VCaP (cell line): Measurements from ENCODE around the gene CLEC2L.

ENCODE experiments used
- H3K27ac ChIP-seq: fragments of 450-650 bp; 2 replicates; pipeline ENCODE4 v1.5.1; 2017
- TF ChIP-seq, protein P1 (sequence below): fragments of 450-650 bp; conservative IDR thresholded peaks from 2 replicates; pipeline ENCODE4 v1.5.1; 2017; ENCODE audit warnings: mild to moderate bottlenecking, moderate library complexity

Gene CLEC2L

DNA sequence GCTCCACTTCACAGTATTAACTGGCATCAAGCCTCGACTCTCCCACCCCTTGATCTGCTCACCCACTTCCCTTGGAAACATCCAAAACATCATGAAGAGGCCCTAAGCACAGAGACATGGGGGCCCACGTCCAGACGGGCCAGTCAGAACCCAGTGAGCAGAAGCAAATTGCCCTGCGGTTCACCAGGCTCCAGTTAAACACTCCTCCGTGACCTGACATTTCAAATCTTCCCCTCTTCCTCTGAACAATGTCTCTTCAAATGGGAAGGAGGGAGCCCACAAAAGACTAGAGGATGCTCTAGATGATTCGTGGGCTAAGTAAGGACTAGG lies 44.8 kb downstream of the CLEC2L start:
- no peak overlapping the region for H3K27ac ChIP-seq
- TF ChIP-seq, protein P1, sequence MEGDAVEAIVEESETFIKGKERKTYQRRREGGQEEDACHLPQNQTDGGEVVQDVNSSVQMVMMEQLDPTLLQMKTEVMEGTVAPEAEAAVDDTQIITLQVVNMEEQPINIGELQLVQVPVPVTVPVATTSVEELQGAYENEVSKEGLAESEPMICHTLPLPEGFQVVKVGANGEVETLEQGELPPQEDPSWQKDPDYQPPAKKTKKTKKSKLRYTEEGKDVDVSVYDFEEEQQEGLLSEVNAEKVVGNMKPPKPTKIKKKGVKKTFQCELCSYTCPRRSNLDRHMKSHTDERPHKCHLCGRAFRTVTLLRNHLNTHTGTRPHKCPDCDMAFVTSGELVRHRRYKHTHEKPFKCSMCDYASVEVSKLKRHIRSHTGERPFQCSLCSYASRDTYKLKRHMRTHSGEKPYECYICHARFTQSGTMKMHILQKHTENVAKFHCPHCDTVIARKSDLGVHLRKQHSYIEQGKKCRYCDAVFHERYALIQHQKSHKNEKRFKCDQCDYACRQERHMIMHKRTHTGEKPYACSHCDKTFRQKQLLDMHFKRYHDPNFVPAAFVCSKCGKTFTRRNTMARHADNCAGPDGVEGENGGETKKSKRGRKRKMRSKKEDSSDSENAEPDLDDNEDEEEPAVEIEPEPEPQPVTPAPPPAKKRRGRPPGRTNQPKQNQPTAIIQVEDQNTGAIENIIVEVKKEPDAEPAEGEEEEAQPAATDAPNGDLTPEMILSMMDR: no peak

GRCh38 chr7:139568813-139569490 lies 45.5 kb downstream of the CLEC2L start:
- TF ChIP-seq, protein P1: no peak
- no peak overlapping the region for H3K27ac ChIP-seq

DNA sequence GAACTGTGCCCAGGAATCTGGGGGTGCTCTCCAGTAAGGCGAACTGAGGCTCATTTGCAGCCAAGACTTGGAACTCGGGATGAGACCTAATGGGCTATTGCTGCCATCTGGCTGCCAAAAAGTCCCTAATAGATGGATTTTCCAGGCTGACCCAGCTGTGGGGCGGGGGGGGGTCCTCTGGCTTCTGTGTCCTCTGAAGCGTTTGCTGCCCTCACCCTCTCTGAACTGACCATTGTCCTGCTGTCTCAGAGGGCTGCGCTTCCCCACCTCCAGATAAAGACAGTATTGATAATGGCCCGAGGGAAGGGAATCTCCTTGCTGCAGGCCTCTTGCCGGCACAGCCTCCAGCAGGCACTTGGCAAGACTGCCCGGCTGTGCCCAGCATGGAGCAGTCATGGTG lies 46.6 kb downstream of the CLEC2L start:
- TF ChIP-seq, protein P1: no peak
- no peak overlapping the region for H3K27ac ChIP-seq

DNA sequence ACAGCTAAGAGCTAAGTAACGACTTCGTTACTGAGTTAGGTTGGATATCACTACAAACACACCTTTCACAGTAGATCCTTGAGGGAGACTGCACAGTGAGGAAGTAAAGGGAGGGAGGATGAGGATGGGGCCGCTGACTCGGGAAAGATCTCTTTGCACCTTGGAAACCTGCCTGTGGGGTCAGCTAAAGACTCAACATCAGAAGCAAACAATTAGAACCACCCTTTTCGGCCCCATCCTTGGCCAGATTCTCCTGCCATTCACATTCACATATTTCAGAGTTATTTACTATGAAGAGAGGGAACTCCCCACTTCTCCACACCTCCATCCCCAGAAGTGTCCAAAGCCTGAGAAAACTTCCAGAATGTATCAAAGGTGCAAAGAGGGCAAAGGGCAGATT lies 47.1 kb downstream of the CLEC2L start:
- TF ChIP-seq, protein P1: no peak
- no peak overlapping the region for H3K27ac ChIP-seq

GRCh38 chr7:139571190-139571589 lies 47.7 kb downstream of the CLEC2L start:
- H3K27ac ChIP-seq: no peak overlapping the region

DNA sequence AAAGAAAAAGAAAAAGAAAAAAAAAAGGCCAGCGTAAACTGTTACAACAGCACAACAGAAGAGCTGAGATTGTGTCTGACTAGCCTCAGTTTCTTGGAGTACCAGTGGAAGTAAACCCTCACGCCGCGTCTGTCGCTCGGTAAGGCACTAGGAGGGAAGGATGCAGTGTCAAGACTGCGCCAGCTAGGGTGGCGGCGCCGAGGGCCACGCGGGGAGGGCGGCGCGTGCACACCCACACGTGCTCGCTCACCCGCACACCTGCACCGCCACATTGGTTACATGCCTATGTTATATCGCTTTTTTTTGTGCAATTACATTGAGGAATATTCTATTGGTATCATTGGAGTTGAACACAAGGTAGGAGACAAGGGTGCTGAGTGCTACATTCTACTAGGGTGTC lies 48.2 kb downstream of the CLEC2L start:
- H3K27ac ChIP-seq: no peak overlapping the region
- TF ChIP-seq, protein P1: no peak

More at GRCh38 chr7:139571190-139571589, 47.7 kb downstream of the CLEC2L start:
- TF ChIP-seq, protein P1: no peak

DNA sequence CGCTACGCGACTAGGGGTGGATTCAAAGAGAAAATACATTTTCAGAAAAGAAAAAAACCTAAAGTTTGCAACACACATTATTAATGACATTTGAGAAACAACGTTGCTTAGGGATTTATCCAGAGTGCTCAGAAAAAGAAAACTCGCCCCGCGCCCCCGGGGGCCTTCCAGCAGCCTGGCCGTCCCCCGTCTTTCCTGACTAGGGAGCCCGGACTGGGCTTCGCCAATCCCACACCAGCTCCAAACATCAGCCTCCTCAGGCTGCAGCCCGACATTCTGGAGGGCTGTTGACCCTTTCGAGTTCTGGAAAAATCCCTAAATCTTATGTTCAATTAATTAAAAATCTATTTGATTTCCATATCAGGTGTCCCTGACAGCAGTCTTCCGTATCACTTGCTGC lies 48.6 kb downstream of the CLEC2L start:
- TF ChIP-seq, protein P1: no peak
- no peak overlapping the region for H3K27ac ChIP-seq
